Posterior cingulate gyrus (tissue), 11 donors: ENCODE results near the gene TSHZ3.
A peak's percentile ranks its signal among the peaks of the same experiment; 100 is the strongest.

Source experiments
- DNase-seq, 10 donors: peaks; one replicate each; pipeline versions ENCODE4 v3.0.0 to v3.0.0-alpha.2; 2020 to 2021; ENCODE audit warnings: mixed read lengths in 3 of 10
- intact Hi-C: fragments of 100-400 bp; cut with DNase I; formaldehyde crosslinking; loops from one replicate; pipeline ENCODE4 v1.15.1; 2023

The TSHZ3 gene

GRCh38 chr19:31340042-31341025 is 8.9 kb downstream of the TSHZ3 start:
- intact Hi-C loops: no loop called here
- DNase-seq: no peak

GRCh38 chr19:31339411-31339810 is 9.8 kb downstream of the TSHZ3 start:
- intact Hi-C loops: no loop called here

GRCh38 chr19:31338069-31338776 is 11.0 kb downstream of the TSHZ3 start:
- DNase-seq: peak in 2 of 10 donors; percentile 72 to 88
- intact Hi-C loops: no loop called here

More at GRCh38 chr19:31339411-31339810, 9.8 kb downstream of the TSHZ3 start:
- DNase-seq: no peak

- no peak for DNase-seq
- intact Hi-C loops: no loop called here
Observed at GRCh38 chr19:31337008-31337914, 12.0 kb downstream of the TSHZ3 start.

- peak in 1 of 10 donors; percentile 58 for DNase-seq
- intact Hi-C loops: no loop called here
Observed at GRCh38 chr19:31335716-31336115, 13.5 kb downstream of the TSHZ3 start.

GRCh38 chr19:31334849-31335624 is 14.2 kb downstream of the TSHZ3 start:
- DNase-seq: peak in 1 of 10 donors; percentile 18
- intact Hi-C loops: no loop called here

- no peak for DNase-seq
- intact Hi-C loops: no loop called here
Observed at GRCh38 chr19:31334101-31334848, 15.0 kb downstream of the TSHZ3 start.

- intact Hi-C loops: no loop called here
- DNase-seq: peak in 2 of 10 donors; percentile 35 to 59
Observed at GRCh38 chr19:31332096-31332495, 17.1 kb downstream of the TSHZ3 start.

GRCh38 chr19:31331536-31331935 is 17.7 kb downstream of the TSHZ3 start:
- intact Hi-C loops: no loop called here
- DNase-seq: peak in 2 of 10 donors; percentile 59 to 63

GRCh38 chr19:31330761-31331160 is 18.5 kb downstream of the TSHZ3 start:
- peak in 2 of 10 donors; percentile 65 to 68 for DNase-seq
- intact Hi-C loops: no loop called here

- peak in 1 of 10 donors; percentile 54 for DNase-seq
- intact Hi-C loops: no loop called here
Observed at GRCh38 chr19:31330237-31330636, 19.0 kb downstream of the TSHZ3 start.

- DNase-seq: no peak
- intact Hi-C loops: no loop called here
Observed at GRCh38 chr19:31329819-31330218, 19.4 kb downstream of the TSHZ3 start.

- peak in 1 of 10 donors; percentile 41 for DNase-seq
- intact Hi-C loops: no loop called here
Observed at GRCh38 chr19:31328238-31328637, 21.0 kb downstream of the TSHZ3 start.

- DNase-seq: peak in 1 of 10 donors; percentile 56
- intact Hi-C loops: no loop called here
Observed at GRCh38 chr19:31326329-31327028, 22.8 kb downstream of the TSHZ3 start.

GRCh38 chr19:31325342-31325741 is 23.9 kb downstream of the TSHZ3 start:
- intact Hi-C loops: no loop called here
- peak in 2 of 10 donors; percentile 57 to 81 for DNase-seq

- intact Hi-C loops: no loop called here
- DNase-seq: no peak
Observed at GRCh38 chr19:31319465-31319864, 29.8 kb downstream of the TSHZ3 start.

GRCh38 chr19:31318790-31319425 is 30.3 kb downstream of the TSHZ3 start:
- no peak for DNase-seq
- intact Hi-C loops: no loop called here

GRCh38 chr19:31317570-31317969 is 31.7 kb downstream of the TSHZ3 start:
- intact Hi-C loops: no loop called here
- DNase-seq: peak in 1 of 10 donors; percentile 74
